HepG2 (cell line): Measurements from ENCODE around the gene RIMBP2. TPM values are rescaled to one million over a fixed set of nuclear protein-coding genes. Genes with fewer than 3 reads are reported as not detected.

Experiments used
- ATAC-seq: fragments of 200-7000 bp; cut with Tn5 transposase; 3 replicates; pipeline ENCODE4 v1.9.1; 2020; ENCODE audit warnings: mild to moderate bottlenecking, moderate library complexity
- BruUV-seq: library from RNA; stranded (reverse); fragments of 400-500 nt; replicated peaks from 2 replicates; lab custom pipeline; 2021; lab: Mats Ljungman, UMichigan
- CTCF ChIA-PET: fragments of 300-600 bp; formaldehyde crosslinking; extraction: SDS; loops from one replicate; lab custom pipeline; 2021; ENCODE audit warnings: low total read pairs, inconsistent platforms, low intra/inter-chr PET ratio; lab: Yijun Ruan, JAX
- POLR2A ChIA-PET: fragments of 350-600 bp; sonication (Branson Sonifier 250); formaldehyde crosslinking; loops from one replicate; lab custom pipeline; 2020; ENCODE audit warnings: antibody characterized with exemption, inconsistent platforms; lab: Yijun Ruan, JAX
- DNase-seq: peaks from one replicate; pipeline ENCODE4 v3.0.0-alpha.2; 2015; ENCODE audit warnings: low spot score
- FAIRE-seq: peaks from 3 replicates; lab custom pipeline; 2011; peaks lifted over from hg19 to GRCh38; lab: Jason Lieb, UNC
- H2AFZ ChIP-seq: one replicate; pipeline ENCODE4 v1.6.1; 2011; ENCODE audit warnings: low read length, inconsistent platforms
- H3K27ac ChIP-seq: fragments of 300-600 bp; 3 replicates; pipeline ENCODE4 v1.8.0; 2011; ENCODE audit warnings: mixed run types, mild to moderate bottlenecking, mixed read lengths, low read length, inconsistent platforms; ENCODE audit not compliant: insufficient read depth; ENCODE audit errors: extremely low read length
- H3K27me3 ChIP-seq, 2 experiments: fragments of 200-600 bp in 1 of 2; 2 replicates in 1 of 2; 3 replicates in 1 of 2; pipeline versions ENCODE4 v1.6.0 to v1.8.0; 2011; ENCODE audit warnings: low read length in 2 of 2, mild to moderate bottlenecking in 2 of 2, moderate library complexity in 2 of 2, inconsistent platforms in 1 of 2; ENCODE audit not compliant: insufficient read depth in 2 of 2, control insufficient read depth in 1 of 2
- H3K36me3 ChIP-seq, 2 experiments: fragments of 200-600 bp in 1 of 2; replicated peaks in 1 of 2; 2 replicates in 1 of 2; 3 replicates in 1 of 2; pipeline versions ENCODE4 v1.5.1 to v1.8.0; 2011; ENCODE audit warnings: low read length in 2 of 2, inconsistent platforms in 1 of 2; ENCODE audit not compliant: insufficient read depth in 2 of 2, control insufficient read depth in 1 of 2
- H3K4me1 ChIP-seq: 2 replicates; pipeline ENCODE4 v1.5.1; 2012; ENCODE audit warnings: low read length, inconsistent platforms; ENCODE audit not compliant: insufficient read depth
- H3K4me2 ChIP-seq: 2 replicates; pipeline ENCODE4 v1.6.0; 2011; ENCODE audit warnings: low read depth, low read length, inconsistent platforms
- H3K4me3 ChIP-seq, 3 experiments: fragments of 200-600 bp in 1 of 3; sonication (generic), shearing (Covaris generic) in 1 of 3; replicated peaks in 1 of 3; 2 replicates each; pipeline ENCODE4 v1.5.1; 2011 to 2016; ENCODE audit warnings: low read length in 3 of 3, inconsistent platforms in 2 of 3, low read depth in 2 of 3, mild to moderate bottlenecking in 2 of 3, control low read depth in 1 of 3, mixed read lengths in 1 of 3; ENCODE audit not compliant: insufficient read depth in 1 of 3
- H3K79me2 ChIP-seq: one replicate; pipeline ENCODE4 v1.6.1; 2011; ENCODE audit warnings: low read length, inconsistent platforms; ENCODE audit not compliant: insufficient read depth
- H3K9ac ChIP-seq: 2 replicates; pipeline ENCODE4 v1.6.0; 2011; ENCODE audit warnings: mild to moderate bottlenecking, low read depth, low read length, inconsistent platforms; ENCODE audit not compliant: insufficient read depth
- H3K9me3 ChIP-seq: 2 replicates; pipeline ENCODE4 v1.5.1; 2012; ENCODE audit warnings: mild to moderate bottlenecking, low read length
- H4K20me1 ChIP-seq: 2 replicates; pipeline ENCODE4 v1.6.0; 2011; ENCODE audit warnings: inconsistent platforms, mild to moderate bottlenecking, low read length, moderate library complexity; ENCODE audit not compliant: insufficient read depth
- ATF4 ChIP-seq, 2 experiments: fragments of 450-650 bp in 1 of 2; sonication (generic) in 1 of 2; formaldehyde crosslinking; IDR thresholded peaks; 2 replicates each; pipeline versions ENCODE4 v1.5.0 to v1.8.0; 2020 to 2022; ENCODE audit warnings: mild to moderate bottlenecking in 1 of 2, missing genetic modification reagents in 1 of 2
- E2F5 ChIP-seq: sonication (generic); formaldehyde crosslinking; conservative IDR thresholded peaks from 2 replicates; pipeline ENCODE4 v1.4.0; 2020; ENCODE audit warnings: missing genetic modification reagents
- FOXA1 ChIP-seq, 2 experiments: fragments of 450-650 bp in 1 of 2; sonication (generic) in 1 of 2; formaldehyde crosslinking in 1 of 2; IDR thresholded peaks; 2 replicates each; pipeline versions ENCODE4 v1.4.0 to v1.6.1; 2016 to 2020; ENCODE audit warnings: missing genetic modification reagents in 1 of 2
- GATAD1 ChIP-seq: IDR thresholded peaks from 2 replicates; pipeline ENCODE4 v1.6.1; 2016; ENCODE audit warnings: missing genetic modification reagents, missing compliant biosample characterization
- GFI1 ChIP-seq: sonication (generic); formaldehyde crosslinking; IDR thresholded peaks from 2 replicates; pipeline ENCODE4 v1.5.0; 2020; ENCODE audit warnings: missing genetic modification reagents, mild to moderate bottlenecking, borderline replicate concordance
- HMGXB3 ChIP-seq: sonication (generic); formaldehyde crosslinking; IDR thresholded peaks from 2 replicates; pipeline ENCODE4 v1.4.0; 2020; ENCODE audit warnings: missing genetic modification reagents, borderline replicate concordance
- NCOA2 ChIP-seq: sonication (generic); formaldehyde crosslinking; IDR thresholded peaks from 2 replicates; pipeline ENCODE4 v1.8.0; 2022; ENCODE audit warnings: inconsistent platforms
- SNAI1 ChIP-seq: sonication (generic); formaldehyde crosslinking; IDR thresholded peaks from 2 replicates; pipeline ENCODE4 v1.5.0; 2020; ENCODE audit warnings: mild to moderate bottlenecking, missing genetic modification reagents, borderline replicate concordance
- ZNF746 ChIP-seq: sonication (generic); formaldehyde crosslinking; IDR thresholded peaks from 2 replicates; pipeline ENCODE4 v1.8.0; 2022; ENCODE audit warnings: mild to moderate bottlenecking, missing genetic modification reagents
- WGBS: methylation state at CpG from one replicate; pipeline ENCODE4 v1.1.6; 2017; ENCODE audit warnings: low lambda C conversion rate; 5-methylcytosine and 5-hydroxymethylcytosine counted together
- in situ Hi-C: cut with HindIII; loops from 2 replicates; pipeline ENCODE4 v1.10.0; 2017; ENCODE audit warnings: low pct_unique_long_range_greater_than_20kb; ENCODE audit not compliant: extremely low pct_ligation_motif_present
- intact Hi-C: fragments of 100-400 bp; cut with micrococcal nuclease; formaldehyde crosslinking; loops from one replicate; pipeline ENCODE4 v1.10.0; 2022; ENCODE audit not compliant: unreplicated experiment
- polyA plus RNA-seq, 8 experiments: library from polyadenylated mRNA; depleted of rRNA in 3 of 8; stranded (reverse) in 7 of 8; unstranded in 1 of 8; fragments of >200 nt; fragmentation: Illumina TruSeq in 4 of 8; extraction: Trizol in 4 of 8; gene quantifications; 2 replicates each; pipeline versions ENCODE4 v1.2.1 to v1.2.3, GENCODE V29; 2011 to 2016; ENCODE audit warnings: low read depth in 4 of 8, missing spikeins in 1 of 8, mixed read lengths in 1 of 8; ENCODE audit not compliant: insufficient read depth in 1 of 8
- total RNA-seq, 5 experiments: library from RNA; depleted of rRNA; stranded (reverse); fragments of >200 nt; fragmentation: Illumina TruSeq; extraction: Trizol; gene quantifications; 2 replicates each; pipeline ENCODE4 v1.2.3, GENCODE V29; 2016; ENCODE audit warnings: low read depth in 1 of 5

The RIMBP2 gene
- total and polyA plus RNA-seq, 2 of the 13 experiments (the other 11 are each of a cell fraction or from before 2014, with no cell fraction given): 0.03 TPM; not detected in 1

- TF ChIP-seq ATF4 (CRISPR knock-in tag; IDR thresholded peaks at IDR 0.05) (no peak), E2F5 (CRISPR knock-in tag) (no peak), NCOA2 (no peak), GFI1 (CRISPR knock-in tag) (no peak), FOXA1 (IDR thresholded peaks at IDR 0.05) (no peak), FOXA1 (CRISPR knock-in tag; IDR thresholded peaks at IDR 0.05) (no peak)
- TF ChIP-seq, all 625 proteins: peak for 0
Measured at GRCh38 chr12:130674676-130675075, 41.4 kb downstream of the RIMBP2 start (continued).

- no peak for DNase-seq
- in situ Hi-C loops: no loop called here
- no peak overlapping the region for H3K4me3 ChIP-seq
- H2AFZ ChIP-seq: no peak overlapping the region
- intact Hi-C loops: no loop called here
- no peak overlapping the region for H3K9ac ChIP-seq
- ChIA-PET CTCF (no interaction called here), POLR2A (no interaction called here)
- no peak for FAIRE-seq
- peaks cover 6 to 56% of the 10 kb centered on the region in 2 experiments; a peak in 4 of 5 replicates for H3K27me3 ChIP-seq
- 6% methylated on average over 6 of the region's 17 CpGs for WGBS
- H3K36me3 ChIP-seq: no peaks in the 10 kb centered on the region
- no peak overlapping the region for H3K27ac ChIP-seq
- no peak for ATAC-seq
- BruUV-seq: no TSS peak
- no peaks in the 10 kb centered on the region for H3K79me2 ChIP-seq
- H3K9me3 ChIP-seq: no peaks in the 10 kb centered on the region
- H3K4me1 ChIP-seq: no peaks in the 10 kb centered on the region
- no peaks in the 10 kb centered on the region for H4K20me1 ChIP-seq
- no peak for TF ChIP-seq SNAI1 (CRISPR knock-in tag)
- TF ChIP-seq GATAD1 (CRISPR knock-in tag): no peak
- no peak for TF ChIP-seq HMGXB3 (CRISPR knock-in tag)
- TF ChIP-seq ZNF746 (CRISPR knock-in tag): no peak
- H3K4me2 ChIP-seq: no peak overlapping the region
Measured at GRCh38 chr12:130673036-130673705, 42.9 kb downstream of the RIMBP2 start.
